Adrenal gland (tissue), 12 donors: ENCODE measurements around the gene MATN3. TPM values are rescaled to one million over a fixed set of nuclear protein-coding genes. Genes with fewer than 3 reads are reported as not detected.

ENCODE experiments used
- DNase-seq, 7 donors: peaks; one replicate each; pipeline ENCODE4 v3.0.0-alpha.2; 2019 to 2020
- H3K27ac ChIP-seq, 5 donors: fragments of 200-600 bp; sonication (generic) in 4 of 5; 1 replicate in 3 of 5; 2 replicates in 2 of 5; pipeline versions ENCODE4 v1.5.1 to v1.8.0; 2016 to 2020; ENCODE audit warnings: mild to moderate bottlenecking in 1 of 5
- H3K27me3 ChIP-seq: fragments of 200-600 bp; 2 replicates; pipeline ENCODE4 v1.8.0; 2021
- H3K36me3 ChIP-seq, 2 donors: fragments of 200-600 bp; replicated peaks in 1 of 2; 1 replicate in 1 of 2; 2 replicates in 1 of 2; pipeline versions ENCODE4 v1.5.1 to v1.8.0; 2018 to 2022
- H3K4me1 ChIP-seq, 2 donors: fragments of 200-600 bp; replicated peaks in 1 of 2; 1 replicate in 1 of 2; 2 replicates in 1 of 2; pipeline versions ENCODE4 v1.5.1 to v1.8.0; 2018 to 2021
- H3K4me3 ChIP-seq, 4 donors: fragments of 200-600 bp; sonication (generic) in 3 of 4; one replicate each; pipeline ENCODE4 v1.5.1; 2016 to 2018
- H3K9me3 ChIP-seq, 3 donors: fragments of 200-600 bp; sonication (generic) in 1 of 3; replicated peaks in 1 of 3; 1 replicate in 2 of 3; 2 replicates in 1 of 3; pipeline versions ENCODE4 v1.5.1 to v1.8.0; 2016 to 2021
- POLR2A ChIP-seq, 2 donors: fragments of 450-650 bp; IDR thresholded peaks; one replicate each; pipeline ENCODE4 v1.6.1; 2017; ENCODE audit warnings: antibody characterized with exemption in 2 of 2, mild to moderate bottlenecking in 2 of 2, moderate library complexity in 1 of 2
- WGBS, 4 donors: extraction: QIAGEN DNeasy Blood & Tissue Kit in 2 of 4; methylation state at CpG; one replicate each; pipeline versions ENCODE4 v1.1.5 to v1.1.7; 2013 to 2017; 5-methylcytosine and 5-hydroxymethylcytosine counted together
- intact Hi-C, 2 donors: fragments of 100-400 bp; cut with DNase I; formaldehyde crosslinking; loops; one replicate each; pipeline versions ENCODE4 v1.14.1 to v1.15.0; 2022 to 2023
- polyA plus RNA-seq, 3 donors: library from polyadenylated mRNA; stranded (reverse); fragments of 200-250 nt in 2 of 3; fragments of 350-450 nt in 1 of 3; fragmentation: Illumina TruSeq in 1 of 3; extraction: RNeasy Lipid Tissue Mini Kit (QIAGEN cat#74804) in 1 of 3; gene quantifications; one replicate each; pipeline ENCODE4 v1.2.3, GENCODE V29; 2013 to 2014
- total RNA-seq, 9 donors: library from RNA; depleted of rRNA in 4 of 9; stranded (reverse); fragments of >200 nt in 4 of 9; fragments of 120-200 nt in 1 of 9; fragmentation: NEBNext Ultra II Directional in 1 of 9; extraction: Animal tissue kit (Norgen Biotek cat#: 25700) in 1 of 9; gene quantifications; one replicate each; pipeline versions ENCODE4 v1.1.0 to v1.2.4, GENCODE V29; 2013 to 2023
- TF ChIP-seq, protein P1 (sequence below), 6 experiments: fragments of 450-650 bp in 4 of 6; fragments of 200-600 bp in 2 of 6; sonication (generic) in 1 of 6; IDR thresholded peaks; 1 replicate in 5 of 6; 2 replicates in 1 of 6; pipeline versions ENCODE4 v1.5.1 to v1.8.0; 2016 to 2021; ENCODE audit warnings: antibody characterized with exemption in 6 of 6, mild to moderate bottlenecking in 2 of 6, moderate library complexity in 1 of 6
- donor health status: healthy with polysubstance abuse.
- donor health status: Bipolar disorder and iron deficiency.
- donor health status: DM: yes; HTN: yes; CAD: no.
- donor health status: DM: no; HTN: no; CAD: no.
- donor health status: DM: no; HTN: no; CAD: no.
- donor health status: DM: yes; HTN: yes; CAD: no.

The MATN3 gene
- total and polyA plus RNA-seq, 12 donors = 0.14 to 2.4 (median 0.77) TPM; not detected in 1

DNA sequence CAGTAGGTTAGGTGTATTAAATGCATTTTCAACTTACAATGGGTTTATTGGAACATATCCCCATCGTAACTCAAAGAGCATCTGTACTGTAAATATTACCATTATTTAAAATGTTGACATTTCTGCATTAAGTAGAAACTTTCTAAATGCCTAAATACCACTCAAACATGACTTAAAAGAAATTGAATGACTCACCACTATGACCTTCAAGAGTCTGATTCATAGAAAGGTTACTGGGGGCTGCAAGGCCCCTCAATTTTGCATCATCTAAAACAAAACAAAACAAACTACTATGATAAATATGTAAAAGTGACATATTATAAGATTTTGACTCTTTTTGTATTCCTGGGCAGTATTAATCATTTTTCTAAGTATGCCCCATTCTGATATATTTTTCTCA lies 30.2 kb downstream of the MATN3 start:
- no peak for TF ChIP-seq POLR2A (IDR thresholded peaks at IDR 0.05)
- TF ChIP-seq, protein P1, sequence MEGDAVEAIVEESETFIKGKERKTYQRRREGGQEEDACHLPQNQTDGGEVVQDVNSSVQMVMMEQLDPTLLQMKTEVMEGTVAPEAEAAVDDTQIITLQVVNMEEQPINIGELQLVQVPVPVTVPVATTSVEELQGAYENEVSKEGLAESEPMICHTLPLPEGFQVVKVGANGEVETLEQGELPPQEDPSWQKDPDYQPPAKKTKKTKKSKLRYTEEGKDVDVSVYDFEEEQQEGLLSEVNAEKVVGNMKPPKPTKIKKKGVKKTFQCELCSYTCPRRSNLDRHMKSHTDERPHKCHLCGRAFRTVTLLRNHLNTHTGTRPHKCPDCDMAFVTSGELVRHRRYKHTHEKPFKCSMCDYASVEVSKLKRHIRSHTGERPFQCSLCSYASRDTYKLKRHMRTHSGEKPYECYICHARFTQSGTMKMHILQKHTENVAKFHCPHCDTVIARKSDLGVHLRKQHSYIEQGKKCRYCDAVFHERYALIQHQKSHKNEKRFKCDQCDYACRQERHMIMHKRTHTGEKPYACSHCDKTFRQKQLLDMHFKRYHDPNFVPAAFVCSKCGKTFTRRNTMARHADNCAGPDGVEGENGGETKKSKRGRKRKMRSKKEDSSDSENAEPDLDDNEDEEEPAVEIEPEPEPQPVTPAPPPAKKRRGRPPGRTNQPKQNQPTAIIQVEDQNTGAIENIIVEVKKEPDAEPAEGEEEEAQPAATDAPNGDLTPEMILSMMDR (IDR thresholded peaks at IDR 0.05) = no peak
- peaks cover 0 to 8% of the 10 kb centered on the region in 2 donors for H3K36me3 ChIP-seq
- no peaks in the 10 kb centered on the region for H3K27me3 ChIP-seq
- no peak overlapping the region for H3K27ac ChIP-seq
- no peaks in the 10 kb centered on the region for H3K9me3 ChIP-seq
- H3K4me1 ChIP-seq = peaks cover 0 to 6% of the 10 kb centered on the region in 2 donors
- WGBS, 4 donors = 89 to 93% (median 91%) methylated on average over 1 of the region's 1 CpG
- intact Hi-C loops = no loop called here
- DNase-seq = no peak
- no peak overlapping the region for H3K4me3 ChIP-seq

DNA sequence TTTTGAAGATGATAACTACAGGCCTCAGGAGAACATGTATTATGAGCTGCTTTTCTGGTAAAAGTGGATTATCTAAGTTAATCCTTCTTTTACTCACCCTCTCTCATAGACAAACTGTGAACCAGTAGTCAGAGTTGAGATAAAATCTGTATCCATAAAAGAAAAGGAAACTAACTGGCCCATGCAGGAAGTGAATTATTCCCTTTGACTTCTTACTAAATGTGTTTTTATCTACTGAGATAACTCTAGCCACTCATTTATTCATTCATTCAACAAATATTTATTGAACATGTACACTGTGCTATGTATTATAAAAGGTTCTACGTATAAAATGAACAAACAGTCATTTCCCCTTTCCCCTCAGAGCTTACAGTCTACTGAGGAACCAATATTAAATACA lies 32.5 kb downstream of the MATN3 start:
- Histone ChIP-seq H3K27me3 (no peaks in the 10 kb centered on the region), H3K36me3 (peaks cover 0 to 8% of the 10 kb centered on the region in 2 donors), H3K4me3 (no peak overlapping the region), H3K4me1 (peaks cover 0 to 6% of the 10 kb centered on the region in 2 donors), H3K27ac (no peak overlapping the region), H3K9me3 (no peaks in the 10 kb centered on the region)
- WGBS, 4 donors = 71 to 89% (median 80%) methylated on average over 1 of the region's 1 CpG
- DNase-seq = no peak
- no peak for TF ChIP-seq POLR2A (IDR thresholded peaks at IDR 0.05)
- TF ChIP-seq, protein P1 (IDR thresholded peaks at IDR 0.05) = no peak
- intact Hi-C loops = no loop called here

DNA sequence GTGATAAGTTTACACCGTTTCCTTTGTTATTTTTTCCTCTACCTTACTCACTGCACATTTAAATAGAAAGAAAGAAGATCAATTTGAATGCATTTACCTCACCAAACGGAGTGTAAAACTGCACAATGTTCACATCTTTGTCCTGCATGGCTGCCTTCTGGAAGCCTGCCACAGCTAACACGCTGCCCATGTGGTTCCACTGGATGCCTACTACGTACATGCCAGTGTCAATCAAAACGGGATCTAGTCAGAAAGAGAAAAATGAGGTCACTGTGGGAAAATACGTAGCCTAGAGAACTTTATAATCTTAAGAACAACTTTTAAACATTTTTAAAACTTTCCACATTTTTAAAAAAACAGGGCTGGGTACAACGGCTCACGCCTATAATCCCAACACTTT lies 39.0 kb downstream of the MATN3 start:
- WGBS, 4 donors = 91 to 96% (median 93%) methylated on average over 8 of the region's 8 CpGs

DNA sequence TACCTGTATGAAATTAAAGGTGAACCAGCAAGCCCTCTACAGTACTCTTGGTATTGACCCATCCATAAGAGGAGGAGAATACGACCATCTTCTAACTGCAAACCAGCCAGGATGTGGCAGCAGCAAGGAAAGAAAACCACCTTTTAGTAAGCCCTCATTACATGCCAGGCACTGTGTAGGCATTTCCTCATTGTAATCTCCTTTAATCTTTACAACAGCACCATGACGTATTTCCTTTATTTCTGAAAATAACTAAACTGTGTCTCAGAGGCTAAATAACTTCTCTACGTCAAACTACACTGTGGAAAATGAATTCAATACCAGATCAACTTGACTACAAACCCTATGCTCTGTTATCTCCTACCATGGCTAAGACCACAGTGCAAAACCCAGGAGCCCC lies 40.8 kb downstream of the MATN3 start:
- Histone ChIP-seq H3K4me3 (no peak overlapping the region), H3K27me3 (no peaks in the 10 kb centered on the region), H3K27ac (no peak overlapping the region), H3K9me3 (no peaks in the 10 kb centered on the region), H3K4me1 (no peaks in the 10 kb centered on the region), H3K36me3 (peaks cover 0 to 15% of the 10 kb centered on the region in 2 donors)
- intact Hi-C loops = no loop called here
- TF ChIP-seq, protein P1 (IDR thresholded peaks at IDR 0.05) = no peak
- TF ChIP-seq POLR2A (IDR thresholded peaks at IDR 0.05) = no peak
- DNase-seq = no peak
- 81 to 89% (median 85%) methylated on average over 3 of the region's 3 CpGs for WGBS, 4 donors

More for the DNA sequence above, 39.0 kb downstream of the MATN3 start:
- peaks cover 0 to 20% of the 10 kb centered on the region in 2 donors for H3K36me3 ChIP-seq
- intact Hi-C loops = no loop called here
- H3K4me1 ChIP-seq = no peaks in the 10 kb centered on the region
- TF ChIP-seq, protein P1 (IDR thresholded peaks at IDR 0.05) = no peak
- no peak for TF ChIP-seq POLR2A (IDR thresholded peaks at IDR 0.05)
- H3K27ac ChIP-seq = no peak overlapping the region
- no peaks in the 10 kb centered on the region for H3K9me3 ChIP-seq
- H3K4me3 ChIP-seq = no peak overlapping the region
- DNase-seq = no peak
- no peaks in the 10 kb centered on the region for H3K27me3 ChIP-seq
